SU-DHL-6 (cell line): ENCODE results near the gene HIPK2.

ENCODE experiments used
- H2AFZ ChIP-seq: fragments of 200-600 bp; sonication (generic); 2 replicates; pipeline ENCODE4 v1.6.1; 2014; ENCODE audit warnings: low read depth, mild to moderate bottlenecking, moderate library complexity, mixed read lengths, antibody characterized with exemption, low read length; ENCODE audit not compliant: severe bottlenecking
- H3F3A ChIP-seq: fragments of 200-600 bp; shearing (Covaris generic); 2 replicates; pipeline ENCODE4 v1.6.0; 2016; ENCODE audit warnings: antibody characterized with exemption, mild to moderate bottlenecking; ENCODE audit not compliant: insufficient read depth
- H3K27ac ChIP-seq: fragments of 200-600 bp; sonication (generic); 2 replicates; pipeline ENCODE4 v1.5.1; 2016; ENCODE audit warnings: low read depth, mild to moderate bottlenecking, low read length, moderate library complexity, mixed read lengths
- H3K27me3 ChIP-seq: fragments of 200-600 bp; sonication (generic), shearing (Covaris generic); 2 replicates; pipeline ENCODE4 v1.6.0; 2014; ENCODE audit warnings: mild to moderate bottlenecking, low read length
- H3K36me3 ChIP-seq: fragments of 200-600 bp; sonication (generic); 2 replicates; pipeline ENCODE4 v1.6.1; 2014; ENCODE audit warnings: mild to moderate bottlenecking, low read length, mixed read lengths
- H3K4me2 ChIP-seq: fragments of 300-600, 200-600 bp; shearing (Covaris generic), sonication (generic); 2 replicates; pipeline ENCODE4 v1.6.0; 2014; ENCODE audit warnings: low read length, low read depth, mild to moderate bottlenecking; ENCODE audit not compliant: poor library complexity, severe bottlenecking
- H3K4me3 ChIP-seq: fragments of 200-600 bp; sonication (generic); 2 replicates; pipeline ENCODE4 v1.5.1; 2014; ENCODE audit warnings: antibody characterized with exemption, low read length, mild to moderate bottlenecking, mixed read lengths; ENCODE audit not compliant: insufficient read depth, poor library complexity, severe bottlenecking
- H3K79me2 ChIP-seq: fragments of 200-600 bp; sonication (generic); 2 replicates; pipeline ENCODE4 v1.6.1; 2014; ENCODE audit warnings: mild to moderate bottlenecking, low read length, moderate library complexity; ENCODE audit not compliant: insufficient read depth
- H3K9ac ChIP-seq: fragments of 200-600 bp; sonication (generic); 2 replicates; pipeline ENCODE4 v1.7.0; 2014; ENCODE audit warnings: mild to moderate bottlenecking, low read length
- H3K9me2 ChIP-seq: fragments of 200-600 bp; sonication (generic); replicated peaks from 2 replicates; pipeline ENCODE4 v1.6.1; 2014; ENCODE audit warnings: low read length; ENCODE audit not compliant: insufficient read depth
- H3K9me3 ChIP-seq: fragments of 200-600 bp; sonication (generic); 2 replicates; pipeline ENCODE4 v1.6.1; 2014; ENCODE audit warnings: low read length, mixed read lengths; ENCODE audit not compliant: insufficient read depth
- H4K20me1 ChIP-seq: fragments of 200-600 bp; sonication (generic); 2 replicates; pipeline ENCODE4 v1.6.1; 2014; ENCODE audit warnings: low read depth, mild to moderate bottlenecking, antibody characterized with exemption, low read length, moderate library complexity, mixed read lengths
- EZH2phosphoT487 ChIP-seq: fragments of 200-600 bp; sonication (generic), shearing (Covaris generic); conservative IDR thresholded peaks from 2 replicates; pipeline ENCODE4 v1.6.1; 2018; ENCODE audit warnings: mild to moderate bottlenecking, antibody characterized with exemption, low read length, moderate library complexity, mixed read lengths
- TF ChIP-seq, protein P1 (sequence below): fragments of 200-600 bp; sonication (generic); IDR thresholded peaks from one replicate; pipeline ENCODE4 v1.5.1; 2017; ENCODE audit warnings: antibody characterized with exemption, mild to moderate bottlenecking, low read length, moderate library complexity; ENCODE audit not compliant: insufficient read depth, poor library complexity, severe bottlenecking

The HIPK2 gene

DNA sequence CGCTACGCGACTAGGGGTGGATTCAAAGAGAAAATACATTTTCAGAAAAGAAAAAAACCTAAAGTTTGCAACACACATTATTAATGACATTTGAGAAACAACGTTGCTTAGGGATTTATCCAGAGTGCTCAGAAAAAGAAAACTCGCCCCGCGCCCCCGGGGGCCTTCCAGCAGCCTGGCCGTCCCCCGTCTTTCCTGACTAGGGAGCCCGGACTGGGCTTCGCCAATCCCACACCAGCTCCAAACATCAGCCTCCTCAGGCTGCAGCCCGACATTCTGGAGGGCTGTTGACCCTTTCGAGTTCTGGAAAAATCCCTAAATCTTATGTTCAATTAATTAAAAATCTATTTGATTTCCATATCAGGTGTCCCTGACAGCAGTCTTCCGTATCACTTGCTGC lies 205.7 kb downstream of the HIPK2 start:
- H3K4me3 ChIP-seq = no peak overlapping the region
- no peaks in the 10 kb centered on the region for H3F3A ChIP-seq
- H3K9me2 ChIP-seq = no peaks in the 10 kb centered on the region
- no peak overlapping the region for H3K4me2 ChIP-seq
- no peaks in the 10 kb centered on the region for H3K79me2 ChIP-seq
- H3K36me3 ChIP-seq = no peaks in the 10 kb centered on the region
- H3K27ac ChIP-seq = no peak overlapping the region
- H4K20me1 ChIP-seq = no peaks in the 10 kb centered on the region
- H3K9me3 ChIP-seq = no peaks in the 10 kb centered on the region
- TF ChIP-seq, protein P1, sequence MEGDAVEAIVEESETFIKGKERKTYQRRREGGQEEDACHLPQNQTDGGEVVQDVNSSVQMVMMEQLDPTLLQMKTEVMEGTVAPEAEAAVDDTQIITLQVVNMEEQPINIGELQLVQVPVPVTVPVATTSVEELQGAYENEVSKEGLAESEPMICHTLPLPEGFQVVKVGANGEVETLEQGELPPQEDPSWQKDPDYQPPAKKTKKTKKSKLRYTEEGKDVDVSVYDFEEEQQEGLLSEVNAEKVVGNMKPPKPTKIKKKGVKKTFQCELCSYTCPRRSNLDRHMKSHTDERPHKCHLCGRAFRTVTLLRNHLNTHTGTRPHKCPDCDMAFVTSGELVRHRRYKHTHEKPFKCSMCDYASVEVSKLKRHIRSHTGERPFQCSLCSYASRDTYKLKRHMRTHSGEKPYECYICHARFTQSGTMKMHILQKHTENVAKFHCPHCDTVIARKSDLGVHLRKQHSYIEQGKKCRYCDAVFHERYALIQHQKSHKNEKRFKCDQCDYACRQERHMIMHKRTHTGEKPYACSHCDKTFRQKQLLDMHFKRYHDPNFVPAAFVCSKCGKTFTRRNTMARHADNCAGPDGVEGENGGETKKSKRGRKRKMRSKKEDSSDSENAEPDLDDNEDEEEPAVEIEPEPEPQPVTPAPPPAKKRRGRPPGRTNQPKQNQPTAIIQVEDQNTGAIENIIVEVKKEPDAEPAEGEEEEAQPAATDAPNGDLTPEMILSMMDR = no peak
- TF ChIP-seq EZH2phosphoT487 = no peak
- no peak overlapping the region for H3K9ac ChIP-seq
- H3K27me3 ChIP-seq = no peaks in the 10 kb centered on the region
- no peak overlapping the region for H2AFZ ChIP-seq

DNA sequence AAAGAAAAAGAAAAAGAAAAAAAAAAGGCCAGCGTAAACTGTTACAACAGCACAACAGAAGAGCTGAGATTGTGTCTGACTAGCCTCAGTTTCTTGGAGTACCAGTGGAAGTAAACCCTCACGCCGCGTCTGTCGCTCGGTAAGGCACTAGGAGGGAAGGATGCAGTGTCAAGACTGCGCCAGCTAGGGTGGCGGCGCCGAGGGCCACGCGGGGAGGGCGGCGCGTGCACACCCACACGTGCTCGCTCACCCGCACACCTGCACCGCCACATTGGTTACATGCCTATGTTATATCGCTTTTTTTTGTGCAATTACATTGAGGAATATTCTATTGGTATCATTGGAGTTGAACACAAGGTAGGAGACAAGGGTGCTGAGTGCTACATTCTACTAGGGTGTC lies 206.1 kb downstream of the HIPK2 start:
- H3K4me3 ChIP-seq = no peak overlapping the region
- H3K79me2 ChIP-seq = no peaks in the 10 kb centered on the region
- H3F3A ChIP-seq = no peaks in the 10 kb centered on the region
- no peaks in the 10 kb centered on the region for H3K9me3 ChIP-seq
- no peak overlapping the region for H3K9ac ChIP-seq
- TF ChIP-seq, protein P1 = no peak
- TF ChIP-seq EZH2phosphoT487 = no peak
- no peaks in the 10 kb centered on the region for H3K27me3 ChIP-seq
- no peak overlapping the region for H3K4me2 ChIP-seq
- no peaks in the 10 kb centered on the region for H3K36me3 ChIP-seq
- no peaks in the 10 kb centered on the region for H3K9me2 ChIP-seq
- no peaks in the 10 kb centered on the region for H4K20me1 ChIP-seq
- H2AFZ ChIP-seq = no peak overlapping the region
- no peak overlapping the region for H3K27ac ChIP-seq

GRCh38 chr7:139571190-139571589 lies 206.6 kb downstream of the HIPK2 start:
- no peak overlapping the region for H3K4me2 ChIP-seq
- TF ChIP-seq EZH2phosphoT487 = no peak
- TF ChIP-seq, protein P1 = no peak
- H3K9ac ChIP-seq = no peak overlapping the region
- H3K27me3 ChIP-seq = no peaks in the 10 kb centered on the region
- no peaks in the 10 kb centered on the region for H3K79me2 ChIP-seq
- no peak overlapping the region for H2AFZ ChIP-seq
- no peak overlapping the region for H3K4me3 ChIP-seq
- no peaks in the 10 kb centered on the region for H4K20me1 ChIP-seq
- H3F3A ChIP-seq = no peaks in the 10 kb centered on the region
- H3K9me3 ChIP-seq = no peaks in the 10 kb centered on the region
- H3K36me3 ChIP-seq = no peaks in the 10 kb centered on the region
- H3K9me2 ChIP-seq = no peaks in the 10 kb centered on the region
- H3K27ac ChIP-seq = no peak overlapping the region
